ENCODE data around the gene EXOG.

The EXOG gene

DNA sequence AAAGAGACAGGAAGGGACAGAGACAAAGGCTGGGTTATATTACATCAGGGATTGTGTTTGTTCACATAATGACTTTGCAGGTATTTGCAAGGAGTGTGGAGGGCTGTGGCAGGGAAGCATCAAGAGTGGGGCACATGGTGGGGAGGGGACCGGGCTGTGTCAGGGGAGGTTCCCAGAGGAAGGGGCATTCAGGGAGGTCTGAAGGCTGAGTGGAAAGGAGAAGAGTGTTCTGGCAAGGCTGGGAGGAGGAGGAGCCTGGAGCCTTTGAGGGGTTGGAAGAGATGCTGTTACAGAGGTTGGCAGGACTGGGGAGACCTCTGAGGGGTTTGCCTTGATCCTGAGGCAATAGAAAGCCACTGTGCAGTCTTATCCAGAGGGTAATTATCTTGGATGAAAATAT lies 49.4 kb downstream of the EXOG start:
- Histone ChIP-seq H3K36me3 (replicated peaks; ENCODE audit: insufficient read depth, low read length) (no peaks in the 10 kb centered on the region), H2AFZ (ENCODE audit: low read length) (no peak overlapping the region), H3K27ac (ENCODE audit: low read length) (no peak overlapping the region), H3K4me1 (ENCODE audit: low read length) (peaks cover 15% of the 10 kb centered on the region), H3K4me3 (ENCODE audit: low read length) (no peak overlapping the region), H3K4me2 (ENCODE audit: low read depth, low read length) (no peak overlapping the region), H3F3A (ENCODE audit: insufficient read depth, low read length) (no peaks in the 10 kb centered on the region), H3K27me3 (replicated peaks; ENCODE audit: insufficient read depth, low read length) (no peaks in the 10 kb centered on the region), H3K9me3 (replicated peaks; ENCODE audit: insufficient read depth, low read length) (no peaks in the 10 kb centered on the region), H3K79me2 (ENCODE audit: low read length) (no peaks in the 10 kb centered on the region), H4K20me1 (ENCODE audit: insufficient read depth, low read length) (no peaks in the 10 kb centered on the region), H3K9me2 (replicated peaks; ENCODE audit: insufficient read depth, low read length) (no peaks in the 10 kb centered on the region), H3K9ac (ENCODE audit: low read length) (no peak overlapping the region)
- TF ChIP-seq EZH2 (optimal IDR thresholded peaks at IDR 0.05; ENCODE audit: low read depth, low read length): no peak
- DNase-seq: no peak

DNA sequence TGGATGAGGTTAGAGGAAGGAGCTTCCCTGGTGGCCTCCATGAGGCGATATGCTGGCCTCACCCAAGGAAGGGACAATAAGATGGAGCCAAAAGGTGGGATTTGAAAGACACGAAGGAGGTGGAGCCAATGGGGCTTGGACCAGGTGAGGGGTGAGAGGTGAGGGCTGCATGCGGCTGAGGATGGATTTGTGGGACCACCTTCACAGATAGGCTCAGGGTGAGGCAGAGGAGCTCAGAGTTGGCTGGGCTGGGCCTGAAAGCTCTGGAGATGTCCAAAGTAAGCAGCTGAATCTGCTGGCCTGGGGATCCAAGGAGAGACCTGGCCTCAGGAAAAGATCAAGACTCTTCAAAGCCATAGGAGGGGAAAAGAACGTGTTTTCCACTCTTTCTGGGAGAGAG lies 49.8 kb downstream of the EXOG start:
- Histone ChIP-seq H3F3A (ENCODE audit: insufficient read depth, low read length) (no peaks in the 10 kb centered on the region), H3K4me3 (ENCODE audit: low read length) (no peak overlapping the region), H3K9ac (ENCODE audit: low read length) (no peak overlapping the region), H3K4me1 (ENCODE audit: low read length) (peaks cover 15% of the 10 kb centered on the region), H3K9me2 (replicated peaks; ENCODE audit: insufficient read depth, low read length) (no peaks in the 10 kb centered on the region), H3K9me3 (replicated peaks; ENCODE audit: insufficient read depth, low read length) (no peaks in the 10 kb centered on the region), H3K27ac (ENCODE audit: low read length) (no peak overlapping the region), H4K20me1 (ENCODE audit: insufficient read depth, low read length) (no peaks in the 10 kb centered on the region), H3K4me2 (ENCODE audit: low read depth, low read length) (no peak overlapping the region), H3K36me3 (replicated peaks; ENCODE audit: insufficient read depth, low read length) (no peaks in the 10 kb centered on the region), H3K79me2 (ENCODE audit: low read length) (no peaks in the 10 kb centered on the region), H3K27me3 (replicated peaks; ENCODE audit: insufficient read depth, low read length) (no peaks in the 10 kb centered on the region), H2AFZ (ENCODE audit: low read length) (no peak overlapping the region)
- DNase-seq: no peak
- TF ChIP-seq, protein P1, sequence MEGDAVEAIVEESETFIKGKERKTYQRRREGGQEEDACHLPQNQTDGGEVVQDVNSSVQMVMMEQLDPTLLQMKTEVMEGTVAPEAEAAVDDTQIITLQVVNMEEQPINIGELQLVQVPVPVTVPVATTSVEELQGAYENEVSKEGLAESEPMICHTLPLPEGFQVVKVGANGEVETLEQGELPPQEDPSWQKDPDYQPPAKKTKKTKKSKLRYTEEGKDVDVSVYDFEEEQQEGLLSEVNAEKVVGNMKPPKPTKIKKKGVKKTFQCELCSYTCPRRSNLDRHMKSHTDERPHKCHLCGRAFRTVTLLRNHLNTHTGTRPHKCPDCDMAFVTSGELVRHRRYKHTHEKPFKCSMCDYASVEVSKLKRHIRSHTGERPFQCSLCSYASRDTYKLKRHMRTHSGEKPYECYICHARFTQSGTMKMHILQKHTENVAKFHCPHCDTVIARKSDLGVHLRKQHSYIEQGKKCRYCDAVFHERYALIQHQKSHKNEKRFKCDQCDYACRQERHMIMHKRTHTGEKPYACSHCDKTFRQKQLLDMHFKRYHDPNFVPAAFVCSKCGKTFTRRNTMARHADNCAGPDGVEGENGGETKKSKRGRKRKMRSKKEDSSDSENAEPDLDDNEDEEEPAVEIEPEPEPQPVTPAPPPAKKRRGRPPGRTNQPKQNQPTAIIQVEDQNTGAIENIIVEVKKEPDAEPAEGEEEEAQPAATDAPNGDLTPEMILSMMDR (IDR thresholded peaks at IDR 0.05; ENCODE audit: low read length): no peak
- TF ChIP-seq EZH2phosphoT487 (IDR thresholded peaks at IDR 0.05; ENCODE audit: low read length) (no peak), EZH2 (optimal IDR thresholded peaks at IDR 0.05; ENCODE audit: low read depth, low read length) (no peak)

DNA sequence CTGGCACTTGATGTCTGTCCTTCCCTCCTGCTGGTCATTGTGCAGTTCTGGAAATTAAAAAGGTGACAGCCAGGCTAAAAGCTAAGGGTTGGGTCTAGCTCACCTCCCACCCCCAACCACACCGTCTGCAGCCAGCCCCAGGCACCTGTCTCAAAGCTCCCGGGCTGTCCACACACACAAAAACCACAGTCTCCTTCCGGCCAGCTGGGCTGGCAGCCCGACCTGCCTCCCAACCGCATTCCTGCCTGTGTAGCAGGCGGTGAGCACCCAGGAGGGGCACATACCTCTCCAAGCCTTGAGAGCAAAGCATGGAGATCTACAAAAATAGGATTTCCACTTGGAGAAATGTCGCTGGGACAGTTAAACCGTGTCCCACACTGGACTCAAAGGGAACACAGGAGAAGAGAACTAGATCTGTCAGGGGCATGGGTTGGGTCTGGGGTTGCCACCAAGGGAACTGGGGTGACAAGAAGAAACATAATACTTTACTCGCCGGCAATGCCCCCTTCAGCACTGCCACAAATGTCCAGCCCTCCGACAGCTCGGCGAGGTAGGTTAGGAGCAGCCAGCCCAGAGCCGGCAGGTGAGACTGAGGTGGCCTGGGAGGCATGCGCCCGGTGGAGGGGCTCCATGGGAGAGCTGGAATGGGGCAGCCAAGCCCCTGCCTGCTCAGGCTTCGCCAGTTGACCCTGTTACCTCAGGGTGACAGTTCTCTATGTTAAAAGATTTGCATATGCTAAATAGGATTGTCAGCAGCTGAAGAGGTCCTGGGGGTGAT lies 52.2 kb downstream of the EXOG start:
- Histone ChIP-seq H2AFZ (ENCODE audit: low read length) (no peak overlapping the region), H3K79me2 (ENCODE audit: low read length) (no peaks in the 10 kb centered on the region), H3K9me3 (replicated peaks; ENCODE audit: insufficient read depth, low read length) (no peaks in the 10 kb centered on the region), H3K4me1 (ENCODE audit: low read length) (peaks cover 15% of the 10 kb centered on the region), H3K4me2 (ENCODE audit: low read depth, low read length) (peak overlapping the region; percentile 7; the same call in 1 of the 2 replicates), H3K27ac (ENCODE audit: low read length) (no peak overlapping the region), H3K9me2 (replicated peaks; ENCODE audit: insufficient read depth, low read length) (no peaks in the 10 kb centered on the region), H3K27me3 (replicated peaks; ENCODE audit: insufficient read depth, low read length) (no peaks in the 10 kb centered on the region), H3K36me3 (replicated peaks; ENCODE audit: insufficient read depth, low read length) (no peaks in the 10 kb centered on the region), H3F3A (ENCODE audit: insufficient read depth, low read length) (no peaks in the 10 kb centered on the region), H4K20me1 (ENCODE audit: insufficient read depth, low read length) (no peaks in the 10 kb centered on the region), H3K9ac (ENCODE audit: low read length) (no peak overlapping the region), H3K4me3 (ENCODE audit: low read length) (no peak overlapping the region)
- TF ChIP-seq EZH2 (optimal IDR thresholded peaks at IDR 0.05; ENCODE audit: low read depth, low read length) (no peak), EZH2phosphoT487 (IDR thresholded peaks at IDR 0.05; ENCODE audit: low read length) (no peak)
- TF ChIP-seq, protein P1 (IDR thresholded peaks at IDR 0.05; ENCODE audit: low read length): no peak
- peak; percentile 81 for DNase-seq

DNA sequence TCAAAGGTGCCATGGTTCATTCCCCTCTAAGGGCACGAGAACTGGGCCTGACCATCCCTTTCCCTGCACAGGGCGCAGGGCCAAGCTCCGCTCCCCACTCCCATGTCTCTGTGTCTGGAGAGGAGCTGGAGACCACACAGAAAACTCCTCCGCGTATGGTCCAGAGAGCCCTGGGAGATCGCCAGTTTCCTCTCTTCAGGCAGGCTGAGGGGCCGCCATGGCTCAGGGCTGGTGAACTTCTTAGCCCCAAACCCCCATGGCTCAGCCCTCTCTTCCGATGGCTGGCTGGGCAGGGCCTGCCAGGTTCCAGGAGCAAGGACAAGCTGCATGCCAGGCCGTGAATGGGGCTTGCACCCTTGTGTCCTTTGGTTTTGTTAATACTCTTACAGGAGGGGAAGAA lies 52.9 kb downstream of the EXOG start:
- Histone ChIP-seq H3F3A (ENCODE audit: insufficient read depth, low read length) (no peaks in the 10 kb centered on the region), H3K9ac (ENCODE audit: low read length) (no peak overlapping the region), H3K36me3 (replicated peaks; ENCODE audit: insufficient read depth, low read length) (no peaks in the 10 kb centered on the region), H3K4me1 (ENCODE audit: low read length) (peaks cover 15% of the 10 kb centered on the region), H2AFZ (ENCODE audit: low read length) (no peak overlapping the region), H3K4me3 (ENCODE audit: low read length) (no peak overlapping the region), H3K79me2 (ENCODE audit: low read length) (no peaks in the 10 kb centered on the region), H3K9me2 (replicated peaks; ENCODE audit: insufficient read depth, low read length) (no peaks in the 10 kb centered on the region), H3K4me2 (ENCODE audit: low read depth, low read length) (no peak overlapping the region), H4K20me1 (ENCODE audit: insufficient read depth, low read length) (no peaks in the 10 kb centered on the region), H3K27me3 (replicated peaks; ENCODE audit: insufficient read depth, low read length) (no peaks in the 10 kb centered on the region), H3K27ac (ENCODE audit: low read length) (no peak overlapping the region), H3K9me3 (replicated peaks; ENCODE audit: insufficient read depth, low read length) (no peaks in the 10 kb centered on the region)
- no peak for DNase-seq
- no peak for TF ChIP-seq EZH2phosphoT487 (IDR thresholded peaks at IDR 0.05; ENCODE audit: low read length)

Measured in MM.1S (cell line).